ENCODE measurements around the gene EPG5. TPM values are rescaled to one million over a fixed set of nuclear protein-coding genes. Genes with fewer than 3 reads are reported as not detected.

The EPG5 gene
- total RNA-seq, 1 experiment from 2014 or later, result 22.7 TPM

- TF ChIP-seq ARID4B (CRISPR knock-in tag; IDR thresholded peaks at IDR 0.05; ENCODE audit: borderline replicate concordance) (no peak), ETV6 (CRISPR knock-in tag; IDR thresholded peaks at IDR 0.05) (no peak), TEAD4 (CRISPR knock-in tag; IDR thresholded peaks at IDR 0.05) (no peak), ZNF532 (CRISPR knock-in tag; IDR thresholded peaks at IDR 0.05; ENCODE audit: borderline replicate concordance) (no peak), PRDM15 (CRISPR knock-in tag; IDR thresholded peaks at IDR 0.05) (no peak), KAT7 (CRISPR knock-in tag; IDR thresholded peaks at IDR 0.05; ENCODE audit: borderline replicate concordance) (no peak), ZNF138 (CRISPR knock-in tag; conservative IDR thresholded peaks at IDR 0.05) (no peak), CREM (CRISPR knock-in tag; IDR thresholded peaks at IDR 0.05) (no peak), ZNF263 (CRISPR knock-in tag; IDR thresholded peaks at IDR 0.05; ENCODE audit: low read depth) (no peak), CDX4 (CRISPR knock-in tag; IDR thresholded peaks at IDR 0.05; ENCODE audit: borderline replicate concordance) (no peak), USF1 (CRISPR knock-in tag; IDR thresholded peaks at IDR 0.05) (no peak), IRF1 (CRISPR knock-in tag; IDR thresholded peaks at IDR 0.05) (no peak), MAX (CRISPR knock-in tag; IDR thresholded peaks at IDR 0.05) (no peak)
Measured at GRCh38 chr18:45835057-45835636, 132.0 kb downstream of the EPG5 start (continued).

Measured in WTC11 (cell line).